K562 (cell line): ENCODE data around the gene SLC29A2. TPM values are rescaled to one million over a fixed set of nuclear protein-coding genes. Genes with fewer than 3 reads are reported as not detected.

Source experiments
- ATAC-seq: fragments of 200-7000 bp; cut with Tn5 transposase; 3 replicates; pipeline ENCODE4 v1.9.1; 2020; ENCODE audit warnings: moderate library complexity
- BruUV-seq: library from RNA; stranded (reverse); fragments of 400-500 nt; replicated peaks from 2 replicates; lab custom pipeline; 2021; lab: Mats Ljungman, UMichigan
- CTCF ChIA-PET: fragments of 300-600 bp; formaldehyde crosslinking; extraction: SDS; loops from one replicate; lab custom pipeline; 2021; ENCODE audit warnings: low intra/inter-chr PET ratio; lab: Yijun Ruan, JAX
- POLR2A ChIA-PET: fragments of 300-600, 350-650 bp; sonication (Branson Sonifier 250); formaldehyde crosslinking; extraction: SDS; loops from one replicate; lab custom pipeline; 2021; ENCODE audit warnings: antibody characterized with exemption, inconsistent platforms; lab: Yijun Ruan, JAX
- DNase-seq, 4 experiments: peaks; one replicate each; pipeline versions ENCODE4 v3.0.0 to v3.0.0-alpha.2; 2011 to 2018; ENCODE audit warnings: low spot score in 3 of 4, mixed read lengths in 3 of 4; ENCODE audit errors: extremely low read depth in 1 of 4
- FAIRE-seq: peaks from 2 replicates; lab custom pipeline; 2011; peaks lifted over from hg19 to GRCh38; lab: Jason Lieb, UNC
- H2AFZ ChIP-seq: 2 replicates; pipeline ENCODE4 v1.6.0; 2011; ENCODE audit warnings: low read depth, low read length, control low read depth, inconsistent platforms
- H3K27ac ChIP-seq: fragments of 200-600 bp; 3 replicates; pipeline ENCODE4 v1.8.0; 2011; ENCODE audit warnings: low read depth, mild to moderate bottlenecking, control low read depth, inconsistent platforms, low read length, moderate library complexity, mixed read lengths; ENCODE audit errors: extremely low read depth
- H3K27me3 ChIP-seq, 2 experiments: fragments of 300-600 bp in 1 of 2; 2 replicates in 1 of 2; 3 replicates in 1 of 2; pipeline versions ENCODE4 v1.6.0 to v1.8.0; 2011; ENCODE audit warnings: inconsistent platforms in 2 of 2, low read length in 2 of 2, mild to moderate bottlenecking in 1 of 2, mixed read lengths in 1 of 2, moderate library complexity in 1 of 2; ENCODE audit not compliant: control insufficient read depth in 2 of 2, insufficient read depth in 2 of 2
- H3K36me3 ChIP-seq: fragments of 300-600 bp; 3 replicates; pipeline ENCODE4 v1.8.0; 2011; ENCODE audit warnings: mild to moderate bottlenecking, low read length, inconsistent platforms; ENCODE audit not compliant: control insufficient read depth, insufficient read depth
- H3K4me1 ChIP-seq, 2 experiments: fragments of 200-600 bp in 1 of 2; replicated peaks in 1 of 2; 2 replicates in 1 of 2; 3 replicates in 1 of 2; pipeline versions ENCODE4 v1.5.1 to v1.8.0; 2011; ENCODE audit warnings: inconsistent platforms in 2 of 2, low read length in 2 of 2, mild to moderate bottlenecking in 1 of 2, mixed read lengths in 1 of 2, moderate library complexity in 1 of 2; ENCODE audit not compliant: control insufficient read depth in 2 of 2, insufficient read depth in 2 of 2
- H3K4me2 ChIP-seq: 2 replicates; pipeline ENCODE4 v1.6.1; 2011; ENCODE audit warnings: low read length, control low read depth, inconsistent platforms, mixed read lengths; ENCODE audit not compliant: insufficient read depth
- H3K4me3 ChIP-seq: fragments of 200-600 bp; sonication (generic), shearing (Covaris generic); 2 replicates; pipeline ENCODE4 v1.5.1; 2016; ENCODE audit warnings: control low read depth, inconsistent platforms
- H3K79me2 ChIP-seq: fragments of 200-600 bp; 3 replicates; pipeline ENCODE4 v1.8.0; 2011; ENCODE audit warnings: low read length, inconsistent platforms; ENCODE audit not compliant: control insufficient read depth, insufficient read depth
- H3K9ac ChIP-seq, 2 experiments: 2 replicates each; pipeline versions ENCODE4 v1.6.0 to v1.6.1; 2011; ENCODE audit warnings: low read depth in 2 of 2, low read length in 2 of 2, control low read depth in 1 of 2, inconsistent platforms in 1 of 2, mild to moderate bottlenecking in 1 of 2, mixed read lengths in 1 of 2; ENCODE audit not compliant: insufficient read depth in 1 of 2
- H3K9me1 ChIP-seq: one replicate; pipeline ENCODE4 v1.6.0; 2011; ENCODE audit warnings: inconsistent platforms, mild to moderate bottlenecking, low read length, moderate library complexity; ENCODE audit not compliant: control insufficient read depth, insufficient read depth
- H3K9me3 ChIP-seq: replicated peaks from 2 replicates; pipeline ENCODE4 v1.5.1; 2011; ENCODE audit warnings: low read depth, low read length, inconsistent platforms; ENCODE audit not compliant: control insufficient read depth, insufficient read depth
- H4K20me1 ChIP-seq: replicated peaks from 2 replicates; pipeline ENCODE4 v1.6.1; 2011; ENCODE audit warnings: low read length, inconsistent platforms, mixed read lengths; ENCODE audit not compliant: control insufficient read depth, insufficient read depth
- BCL6 ChIP-seq: fragments of 250-450 bp; sonication (Bioruptor Pico); IDR thresholded peaks from 2 replicates; pipeline ENCODE4 v1.4.0; 2020
- BHLHE40 ChIP-seq: IDR thresholded peaks from 2 replicates; pipeline ENCODE4 v1.6.1; 2011; ENCODE audit warnings: low read length, improper control_type of control experiment
- BRF1 ChIP-seq: IDR thresholded peaks from 3 replicates; pipeline ENCODE4 v1.6.1; 2011; ENCODE audit warnings: borderline replicate concordance, mild to moderate bottlenecking; ENCODE audit not compliant: insufficient read length; ENCODE audit errors: extremely low read depth
- FOXA3 ChIP-seq, 2 experiments: fragments of 450-650 bp in 1 of 2; sonication (generic) in 1 of 2; formaldehyde crosslinking; IDR thresholded peaks in 1 of 2; conservative IDR thresholded peaks in 1 of 2; 2 replicates each; pipeline versions ENCODE4 v1.4.0 to v1.8.0; 2020 to 2022; ENCODE audit warnings: mild to moderate bottlenecking in 2 of 2, missing genetic modification reagents in 1 of 2
- KDM1A ChIP-seq, 2 experiments: fragments of 450-650 bp; IDR thresholded peaks; 2 replicates each; pipeline ENCODE4 v1.6.1; 2016; ENCODE audit warnings: mild to moderate bottlenecking in 2 of 2
- MBD2 ChIP-seq: sonication (generic); IDR thresholded peaks from 2 replicates; pipeline ENCODE4 v1.6.1; 2016; ENCODE audit warnings: low read depth, borderline replicate concordance
- MCM2 ChIP-seq: fragments of 450-650 bp; IDR thresholded peaks from 2 replicates; pipeline ENCODE4 v1.6.1; 2017; ENCODE audit warnings: low read depth, mild to moderate bottlenecking
- NCOA1 ChIP-seq: fragments of 450-650 bp; IDR thresholded peaks from 2 replicates; pipeline ENCODE4 v1.6.1; 2016; ENCODE audit warnings: low read depth
- SOX6 ChIP-seq: fragments of 450-650 bp; IDR thresholded peaks from 2 replicates; pipeline ENCODE4 v1.6.1; 2014; ENCODE audit warnings: mild to moderate bottlenecking
- SRF ChIP-seq, 2 experiments: fragments of 250-450, 450-650 bp in 1 of 2; sonication (Bioruptor Pico) in 1 of 2; sonication (generic) in 1 of 2; formaldehyde crosslinking; IDR thresholded peaks; 2 replicates each; pipeline versions ENCODE4 v1.5.0 to v1.5.1; 2020 to 2022; ENCODE audit warnings: mild to moderate bottlenecking in 1 of 2, missing genetic modification reagents in 1 of 2
- STAT5B ChIP-seq: fragments of 250-450 bp; sonication (Bioruptor Pico); IDR thresholded peaks from 2 replicates; pipeline ENCODE4 v1.8.0; 2021; ENCODE audit warnings: mild to moderate bottlenecking, inconsistent platforms
- ZNF146 ChIP-seq: IDR thresholded peaks from one replicate; pipeline ENCODE4 v1.6.1; 2018; ENCODE audit warnings: missing compliant biosample characterization; ENCODE audit not compliant: unreplicated experiment
- ZNF584 ChIP-seq: fragments of 200-800 bp; sonication (Bioruptor generic); IDR thresholded peaks from 2 replicates; pipeline ENCODE4 v1.6.1; 2016; ENCODE audit warnings: low read depth, mild to moderate bottlenecking, missing genetic modification characterization, missing compliant biosample characterization
- WGBS: fragments of 100-300 bp; shearing (Covaris generic); methylation state at CpG from one replicate; pipeline ENCODE4 v1.1.6; 2016; ENCODE audit warnings: low coverage, mixed read lengths; ENCODE audit not compliant: insufficient coverage; ENCODE audit errors: missing lambda C conversion rate; 5-methylcytosine and 5-hydroxymethylcytosine counted together
- in situ Hi-C: fragments of 300-500 bp; cut with MboI; formaldehyde crosslinking; loops from 4 replicates; pipeline ENCODE4 v1.15.0; 2018; ENCODE audit warnings: inconsistent platforms, mixed read lengths
- intact Hi-C: fragments of 100-400 bp; cut with micrococcal nuclease; formaldehyde crosslinking; loops from 2 replicates; pipeline ENCODE4 v1.14.2; 2022
- polyA plus RNA-seq, 8 experiments: library from polyadenylated mRNA; depleted of rRNA in 4 of 8; stranded (reverse) in 5 of 8; unstranded in 3 of 8; fragments of >200 nt; fragmentation: Nextera tagmentation in 2 of 8; fragmentation: Illumina TruSeq in 1 of 8; extraction: Ambion mirVana in 2 of 8; extraction: Trizol in 1 of 8; gene quantifications; 2 replicates each; pipeline versions ENCODE4 v1.2.1 to v1.2.3, GENCODE V29; 2011 to 2014; ENCODE audit warnings: inconsistent platforms in 1 of 8, missing spikeins in 1 of 8
- total RNA-seq, 7 experiments: library from RNA; depleted of rRNA in 6 of 7; stranded (reverse); fragments of >200 nt in 6 of 7; fragmentation: Illumina TruSeq in 2 of 7; extraction: Trizol in 2 of 7; gene quantifications; 2 replicates each; pipeline versions ENCODE4 v1.2.1 to v1.2.3, GENCODE V29; 2011 to 2021; ENCODE audit warnings: low replicate concordance in 1 of 7
- TF ChIP-seq, protein P1 (sequence below): fragments of 250-450 bp; sonication (Bioruptor Pico); IDR thresholded peaks from 2 replicates; pipeline ENCODE4 v1.8.0; 2022; ENCODE audit warnings: moderate library complexity, mild to moderate bottlenecking, inconsistent platforms
- TF ChIP-seq, protein P2 (sequence below): sonication (generic); formaldehyde crosslinking; IDR thresholded peaks from 2 replicates; pipeline ENCODE4 v1.8.1; 2023; ENCODE audit warnings: mild to moderate bottlenecking, missing genetic modification reagents

SLC29A2 gene
- total and polyA plus RNA-seq, 9 of the 15 experiments (the other 6 are each of a cell fraction or from before 2014, with no cell fraction given) = 2.4 to 48.6 (median 14.2) TPM

DNA sequence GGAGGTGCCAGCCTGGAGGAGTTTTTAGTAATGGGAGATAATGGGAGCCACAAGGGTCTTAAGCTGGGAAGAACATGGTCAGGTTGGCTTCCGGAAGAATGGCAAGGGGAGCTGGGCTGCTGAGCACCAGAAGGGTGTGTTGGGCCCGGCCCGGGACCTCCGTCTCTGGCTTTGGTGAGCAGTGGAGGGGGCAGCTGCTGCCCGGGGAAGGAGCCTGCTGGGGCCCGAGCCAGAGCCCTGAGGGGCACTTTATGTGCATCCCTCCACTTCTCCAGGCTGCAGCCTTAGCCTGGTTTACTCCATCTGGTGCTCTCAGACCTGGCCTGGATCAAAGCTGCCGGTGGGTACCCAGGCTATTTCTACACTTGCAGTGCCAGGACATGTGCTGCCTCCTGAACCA lies 40.5 kb upstream of the SLC29A2 start:
- ChIA-PET CTCF (interaction anchor here (0.6 kb wide), 1 partner anchor 272 kb away, joined by 3 read pairs; no protein-coding TSS in a partner anchor), POLR2A (interaction anchor here (1.3 to 1.5 kb wide), 2 partner anchors 9 to 12 kb away, joined by 3 to 5 read pairs; partner anchors contain the start of gene NPAS4)
- no peak overlapping the region for H3K4me3 ChIP-seq
- in situ Hi-C loops = no loop called here
- H3K9ac ChIP-seq = no peak overlapping the region
- WGBS = 1% methylated on average over 7 of the region's 7 CpGs
- BruUV-seq = no TSS peak
- H3K27ac ChIP-seq = no peak overlapping the region
- no peak overlapping the region for H3K4me2 ChIP-seq
- H3K36me3 ChIP-seq = no peaks in the 10 kb centered on the region
- ATAC-seq (no peak), FAIRE-seq (no peak), DNase-seq (no peak)
- H3K4me1 ChIP-seq = peaks cover 7 to 9% of the 10 kb centered on the region in 2 experiments; a peak in 2 of 5 replicates
- no peaks in the 10 kb centered on the region for H3K79me2 ChIP-seq
- H3K9me3 ChIP-seq = no peaks in the 10 kb centered on the region
- no peaks in the 10 kb centered on the region for H3K9me1 ChIP-seq
- peaks cover 35 to 56% of the 10 kb centered on the region in 2 experiments for H3K27me3 ChIP-seq
- H2AFZ ChIP-seq = no peak overlapping the region
- no peak for TF ChIP-seq ZNF146 (CRISPR knock-in tag)
- TF ChIP-seq SOX6 = no peak
- TF ChIP-seq, protein P1, sequence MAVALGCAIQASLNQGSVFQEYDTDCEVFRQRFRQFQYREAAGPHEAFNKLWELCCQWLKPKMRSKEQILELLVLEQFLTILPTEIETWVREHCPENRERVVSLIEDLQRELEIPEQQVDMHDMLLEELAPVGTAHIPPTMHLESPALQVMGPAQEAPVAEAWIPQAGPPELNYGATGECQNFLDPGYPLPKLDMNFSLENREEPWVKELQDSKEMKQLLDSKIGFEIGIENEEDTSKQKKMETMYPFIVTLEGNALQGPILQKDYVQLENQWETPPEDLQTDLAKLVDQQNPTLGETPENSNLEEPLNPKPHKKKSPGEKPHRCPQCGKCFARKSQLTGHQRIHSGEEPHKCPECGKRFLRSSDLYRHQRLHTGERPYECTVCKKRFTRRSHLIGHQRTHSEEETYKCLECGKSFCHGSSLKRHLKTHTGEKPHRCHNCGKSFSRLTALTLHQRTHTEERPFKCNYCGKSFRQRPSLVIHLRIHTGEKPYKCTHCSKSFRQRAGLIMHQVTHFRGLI (CRISPR knock-in tag) = no peak
- TF ChIP-seq, protein P2, sequence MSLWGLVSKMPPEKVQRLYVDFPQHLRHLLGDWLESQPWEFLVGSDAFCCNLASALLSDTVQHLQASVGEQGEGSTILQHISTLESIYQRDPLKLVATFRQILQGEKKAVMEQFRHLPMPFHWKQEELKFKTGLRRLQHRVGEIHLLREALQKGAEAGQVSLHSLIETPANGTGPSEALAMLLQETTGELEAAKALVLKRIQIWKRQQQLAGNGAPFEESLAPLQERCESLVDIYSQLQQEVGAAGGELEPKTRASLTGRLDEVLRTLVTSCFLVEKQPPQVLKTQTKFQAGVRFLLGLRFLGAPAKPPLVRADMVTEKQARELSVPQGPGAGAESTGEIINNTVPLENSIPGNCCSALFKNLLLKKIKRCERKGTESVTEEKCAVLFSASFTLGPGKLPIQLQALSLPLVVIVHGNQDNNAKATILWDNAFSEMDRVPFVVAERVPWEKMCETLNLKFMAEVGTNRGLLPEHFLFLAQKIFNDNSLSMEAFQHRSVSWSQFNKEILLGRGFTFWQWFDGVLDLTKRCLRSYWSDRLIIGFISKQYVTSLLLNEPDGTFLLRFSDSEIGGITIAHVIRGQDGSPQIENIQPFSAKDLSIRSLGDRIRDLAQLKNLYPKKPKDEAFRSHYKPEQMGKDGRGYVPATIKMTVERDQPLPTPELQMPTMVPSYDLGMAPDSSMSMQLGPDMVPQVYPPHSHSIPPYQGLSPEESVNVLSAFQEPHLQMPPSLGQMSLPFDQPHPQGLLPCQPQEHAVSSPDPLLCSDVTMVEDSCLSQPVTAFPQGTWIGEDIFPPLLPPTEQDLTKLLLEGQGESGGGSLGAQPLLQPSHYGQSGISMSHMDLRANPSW (CRISPR knock-in tag) = no peak
- no peak for TF ChIP-seq ZNF584 (CRISPR knock-in tag)
- no peak for TF ChIP-seq BCL6 (CRISPR knock-in tag)
- TF ChIP-seq MCM2 = no peak
- TF ChIP-seq MBD2 = no peak
- TF ChIP-seq SRF (CRISPR knock-in tag; IDR thresholded peaks at IDR 0.05) = no peak
- no peak for TF ChIP-seq FOXA3 (CRISPR knock-in tag; conservative IDR thresholded peaks at IDR 0.05 in 1 of 2, IDR thresholded peaks at IDR 0.05 in 1 of 2)
- no peak for TF ChIP-seq KDM1A (IDR thresholded peaks at IDR 0.05)
- no peak for TF ChIP-seq STAT5B (CRISPR knock-in tag)
- no peak for TF ChIP-seq BRF1
- TF ChIP-seq BHLHE40 = no peak
- TF ChIP-seq NCOA1 = no peak
- intact Hi-C loops = no loop called here
- H4K20me1 ChIP-seq = peaks cover 16% of the 10 kb centered on the region
